Hepatocyte (in vitro differentiated cells): ENCODE measurements around the gene MYL7. TPM values are rescaled to one million over a fixed set of nuclear protein-coding genes. Genes with fewer than 3 reads are reported as not detected.

Experiments
- DNase-seq: peaks from one replicate; pipeline ENCODE4 v3.0.0-alpha.2; 2016; ENCODE audit warnings: low spot score
- H2AFZ ChIP-seq: fragments of 200-600 bp; sonication (generic); 2 replicates; pipeline ENCODE4 v1.6.0; 2016; ENCODE audit warnings: antibody characterized with exemption, mild to moderate bottlenecking
- H3K27ac ChIP-seq: fragments of 200-600 bp; sonication (generic); 2 replicates; pipeline ENCODE4 v1.5.1; 2016; ENCODE audit warnings: mild to moderate bottlenecking
- H3K27me3 ChIP-seq: fragments of 200-600 bp; sonication (generic); 2 replicates; pipeline ENCODE4 v1.6.1; 2016
- H3K36me3 ChIP-seq: fragments of 200-600 bp; sonication (generic); replicated peaks from 2 replicates; pipeline ENCODE4 v1.5.1; 2016; ENCODE audit warnings: low read depth; ENCODE audit not compliant: insufficient read depth
- H3K4me1 ChIP-seq: fragments of 200-600 bp; sonication (generic); 2 replicates; pipeline ENCODE4 v1.5.1; 2016; ENCODE audit warnings: mild to moderate bottlenecking, moderate library complexity; ENCODE audit not compliant: insufficient read depth
- H3K4me2 ChIP-seq: fragments of 200-600 bp; sonication (generic); 2 replicates; pipeline ENCODE4 v1.6.0; 2016
- H3K4me3 ChIP-seq: fragments of 200-600 bp; sonication (generic); 2 replicates; pipeline ENCODE4 v1.5.1; 2016; ENCODE audit warnings: mild to moderate bottlenecking
- H3K79me2 ChIP-seq: fragments of 200-600 bp; sonication (generic); 2 replicates; pipeline ENCODE4 v1.6.0; 2017; ENCODE audit warnings: mild to moderate bottlenecking
- H3K9me2 ChIP-seq: fragments of 200-600 bp; sonication (generic); replicated peaks from 2 replicates; pipeline ENCODE4 v1.6.0; 2017; ENCODE audit warnings: mild to moderate bottlenecking; ENCODE audit not compliant: insufficient read depth
- H3K9me3 ChIP-seq: fragments of 200-600 bp; sonication (generic); 2 replicates; pipeline ENCODE4 v1.5.1; 2016; ENCODE audit warnings: low read depth, mild to moderate bottlenecking
- H4K20me1 ChIP-seq: fragments of 200-600 bp; sonication (generic); 2 replicates; pipeline ENCODE4 v1.6.0; 2016; ENCODE audit warnings: mild to moderate bottlenecking; ENCODE audit not compliant: insufficient read depth, poor library complexity, severe bottlenecking
- CTCF ChIP-seq: fragments of 200-600 bp; sonication (generic); IDR thresholded peaks from 2 replicates; pipeline ENCODE4 v1.5.1; 2016; ENCODE audit warnings: antibody characterized with exemption, mild to moderate bottlenecking; ENCODE audit not compliant: poor library complexity
- EZH2 ChIP-seq: fragments of 200-600 bp; sonication (generic); IDR thresholded peaks from 2 replicates; pipeline ENCODE4 v1.6.1; 2016; ENCODE audit warnings: antibody characterized with exemption, mild to moderate bottlenecking, borderline replicate concordance
- EZH2phosphoT487 ChIP-seq: fragments of 200-600 bp; sonication (generic); IDR thresholded peaks from one replicate; pipeline ENCODE4 v1.6.1; 2018; ENCODE audit warnings: antibody characterized with exemption, mild to moderate bottlenecking, low read depth, moderate library complexity; ENCODE audit not compliant: unreplicated experiment, severe bottlenecking
- WGBS: methylation state at CpG from one replicate; pipeline ENCODE4 v1.1.6; 2016; ENCODE audit warnings: low lambda C conversion rate; ENCODE audit errors: missing lambda C conversion rate; 5-methylcytosine and 5-hydroxymethylcytosine counted together
- polyA plus RNA-seq: library from polyadenylated mRNA; unstranded; fragments of >200 nt; fragmentation: Nextera tagmentation; extraction: Ambion mirVana; gene quantifications from 2 replicates; pipeline ENCODE4 v1.2.1, GENCODE V29; 2016
- total RNA-seq: library from RNA; depleted of rRNA; stranded (reverse); fragments of >200 nt; gene quantifications from 2 replicates; pipeline ENCODE4 v1.2.3, GENCODE V29; 2014

The MYL7 gene
- total and polyA plus RNA-seq, 2 experiments from 2014 or later: 5.2 to 8.9 TPM

- no peak for TF ChIP-seq EZH2phosphoT487
- TF ChIP-seq CTCF: no peak
- no peak for TF ChIP-seq EZH2
- 86% methylated on average over 16 of the region's 16 CpGs for WGBS
- no peak overlapping the region for H3K4me3 ChIP-seq
- no peak overlapping the region for H3K4me2 ChIP-seq
- H3K4me1 ChIP-seq: peaks cover 8% of the 10 kb centered on the region
- H3K27ac ChIP-seq: no peak overlapping the region
- no peaks in the 10 kb centered on the region for H4K20me1 ChIP-seq
- H3K9me3 ChIP-seq: no peaks in the 10 kb centered on the region
- H3K79me2 ChIP-seq: no peaks in the 10 kb centered on the region
- H3K27me3 ChIP-seq: no peaks in the 10 kb centered on the region
- no peak overlapping the region for H2AFZ ChIP-seq
- no peaks in the 10 kb centered on the region for H3K36me3 ChIP-seq
- H3K9me2 ChIP-seq: no peaks in the 10 kb centered on the region
- no peak for DNase-seq
These were observed 47.5 kb upstream of the MYL7 start for GRCh38 chr7:44188480-44189225.

GRCh38 chr7:44187636-44188416, 46.7 kb upstream of the MYL7 start:
- no peak overlapping the region for H3K4me2 ChIP-seq
- no peaks in the 10 kb centered on the region for H3K9me3 ChIP-seq
- no peaks in the 10 kb centered on the region for H3K27me3 ChIP-seq
- H3K79me2 ChIP-seq: no peaks in the 10 kb centered on the region
- TF ChIP-seq EZH2: no peak
- TF ChIP-seq CTCF: no peak
- no peak for TF ChIP-seq EZH2phosphoT487
- H3K36me3 ChIP-seq: no peaks in the 10 kb centered on the region
- no peak for DNase-seq
- no peak overlapping the region for H2AFZ ChIP-seq
- no peak overlapping the region for H3K4me3 ChIP-seq
- no peaks in the 10 kb centered on the region for H4K20me1 ChIP-seq
- no peaks in the 10 kb centered on the region for H3K9me2 ChIP-seq
- peaks cover 8% of the 10 kb centered on the region for H3K4me1 ChIP-seq
- WGBS: 78% methylated on average over 9 of the region's 9 CpGs
- no peak overlapping the region for H3K27ac ChIP-seq

GRCh38 chr7:44186736-44187135, 45.6 kb upstream of the MYL7 start:
- DNase-seq: no peak
- Histone ChIP-seq H3K9me3 (no peaks in the 10 kb centered on the region), H3K4me1 (peaks cover 8% of the 10 kb centered on the region), H3K9me2 (no peaks in the 10 kb centered on the region), H4K20me1 (no peaks in the 10 kb centered on the region), H3K4me3 (no peak overlapping the region), H2AFZ (no peak overlapping the region), H3K4me2 (no peak overlapping the region), H3K27me3 (no peaks in the 10 kb centered on the region), H3K36me3 (no peaks in the 10 kb centered on the region), H3K79me2 (no peaks in the 10 kb centered on the region), H3K27ac (no peak overlapping the region)
- 83% methylated on average over 5 of the region's 5 CpGs for WGBS
- TF ChIP-seq CTCF (no peak), EZH2 (no peak)
